A549 (cell line): Measurements from ENCODE around the gene COL17A1. TPM values are rescaled to one million over a fixed set of nuclear protein-coding genes. Genes with fewer than 3 reads are reported as not detected.

Source experiments
- ATAC-seq, 2 experiments: fragments of 200-7000 bp in 1 of 2; fragments of >200 bp in 1 of 2; cut with Nextera tagmentation in 1 of 2; cut with Tn5 transposase in 1 of 2; 3 replicates each; pipeline versions ENCODE4 v1.8.0 to v1.9.1; 2018 to 2020; ENCODE audit warnings: mild to moderate bottlenecking in 1 of 2, moderate library complexity in 1 of 2
- CTCF ChIA-PET: fragments of 300-600 bp; sonication (Branson Sonifier 250); formaldehyde crosslinking; extraction: SDS; loops from one replicate; lab custom pipeline; 2021; ENCODE audit warnings: antibody characterized with exemption, inconsistent platforms; lab: Yijun Ruan, JAX
- POLR2A ChIA-PET: fragments of 350-600 bp; formaldehyde crosslinking; extraction: SDS; loops from one replicate; lab custom pipeline; 2021; ENCODE audit warnings: antibody characterized with exemption, inconsistent platforms; lab: Yijun Ruan, JAX
- DNase-seq, 2 experiments: peaks; one replicate each; pipeline versions ENCODE4 v3.0.0 to v3.0.0-alpha.2; 2011 to 2016; ENCODE audit warnings: low read depth in 1 of 2, low spot score in 1 of 2
- FAIRE-seq: peaks from 2 replicates; lab custom pipeline; 2011; peaks lifted over from hg19 to GRCh38; lab: Jason Lieb, UNC
- H3K27ac ChIP-seq, 2 experiments: fragments of >200 bp; sonication (Bioruptor Twin); formaldehyde crosslinking; 3 replicates each; pipeline ENCODE4 v1.5.1; 2016 to 2017
- H3K4me1 ChIP-seq: fragments of >200 bp; sonication (Bioruptor Twin); formaldehyde crosslinking; 3 replicates; pipeline ENCODE4 v1.6.1; 2016
- H3K4me2 ChIP-seq: fragments of >200 bp; sonication (Bioruptor Twin); formaldehyde crosslinking; 3 replicates; pipeline ENCODE4 v1.6.1; 2016
- H3K4me3 ChIP-seq: fragments of >200 bp; sonication (Bioruptor Twin); formaldehyde crosslinking; 3 replicates; pipeline ENCODE4 v1.5.1; 2016
- H3K9me3 ChIP-seq: fragments of >200 bp; sonication (Bioruptor Twin); formaldehyde crosslinking; 3 replicates; pipeline ENCODE4 v1.6.1; 2016
- CBX2 ChIP-seq: fragments of 200-600 bp; sonication (generic); IDR thresholded peaks from 2 replicates; pipeline ENCODE4 v1.6.1; 2016; ENCODE audit warnings: low read depth, mild to moderate bottlenecking, borderline replicate concordance
- CHD4 ChIP-seq: fragments of 200-600 bp; sonication (generic); IDR thresholded peaks from 2 replicates; pipeline ENCODE4 v1.6.1; 2016; ENCODE audit warnings: antibody characterized with exemption, mild to moderate bottlenecking, borderline replicate concordance
- ESRRA ChIP-seq: fragments of 150-350 bp; IDR thresholded peaks from 2 replicates; pipeline ENCODE4 v1.6.1; 2014; ENCODE audit warnings: mild to moderate bottlenecking, low read length, borderline replicate concordance
- FOSB ChIP-seq: fragments of 250-450 bp; sonication (Bioruptor Pico); IDR thresholded peaks from 2 replicates; pipeline ENCODE4 v1.5.0; 2020; ENCODE audit warnings: mild to moderate bottlenecking, moderate library complexity
- FOXS1 ChIP-seq: fragments of 250-450 bp; sonication (Bioruptor Pico); IDR thresholded peaks from 2 replicates; pipeline ENCODE4 v1.5.0; 2020; ENCODE audit warnings: mild to moderate bottlenecking, moderate library complexity
- GATA3 ChIP-seq: IDR thresholded peaks from 2 replicates; pipeline ENCODE4 v1.6.1; 2012; ENCODE audit warnings: borderline replicate concordance
- HDAC2 ChIP-seq: fragments of 200-600 bp; sonication (generic); IDR thresholded peaks from 2 replicates; pipeline ENCODE4 v1.6.1; 2016
- HOXB13 ChIP-seq: fragments of 250-450 bp; sonication (Bioruptor Pico); IDR thresholded peaks from 2 replicates; pipeline ENCODE4 v1.5.0; 2020; ENCODE audit warnings: low read depth, mild to moderate bottlenecking, moderate library complexity
- HOXB5 ChIP-seq: fragments of 250-450 bp; sonication (Bioruptor Pico); IDR thresholded peaks from 2 replicates; pipeline ENCODE4 v1.5.0; 2020; ENCODE audit warnings: mild to moderate bottlenecking, moderate library complexity
- KDM5A ChIP-seq: fragments of 200-600 bp; sonication (generic); IDR thresholded peaks from 2 replicates; pipeline ENCODE4 v1.6.1; 2016; ENCODE audit warnings: antibody characterized with exemption, mild to moderate bottlenecking
- MAFK ChIP-seq: fragments of 450-650 bp; IDR thresholded peaks from 2 replicates; pipeline ENCODE4 v1.6.1; 2014; ENCODE audit not compliant: partially characterized antibody
- NFE2L2 ChIP-seq: fragments of 150-350 bp; conservative IDR thresholded peaks from 2 replicates; pipeline ENCODE4 v1.6.1; 2014; ENCODE audit warnings: low read length
- NR3C1 ChIP-seq: fragments of >200 bp; sonication (Bioruptor Twin); formaldehyde crosslinking; IDR thresholded peaks from 3 replicates; pipeline ENCODE4 v1.6.1; 2017
- PHF8 ChIP-seq: fragments of 200-600 bp; sonication (generic); IDR thresholded peaks from 2 replicates; pipeline ENCODE4 v1.6.1; 2016; ENCODE audit warnings: low read depth, mild to moderate bottlenecking, antibody characterized with exemption, moderate library complexity, borderline replicate concordance
- POLR2A ChIP-seq: IDR thresholded peaks from 2 replicates; pipeline ENCODE4 v1.6.1; 2012; ENCODE audit warnings: mild to moderate bottlenecking, low read length
- RARB ChIP-seq: fragments of 250-450 bp; sonication (Bioruptor Pico); IDR thresholded peaks from 2 replicates; pipeline ENCODE4 v1.8.0; 2021; ENCODE audit warnings: mild to moderate bottlenecking, moderate library complexity
- RCOR1 ChIP-seq: fragments of 150-350 bp; IDR thresholded peaks from 2 replicates; pipeline ENCODE4 v1.6.1; 2014; ENCODE audit warnings: antibody characterized with exemption, low read length, low read depth
- RFX5 ChIP-seq: fragments of 450-650 bp; IDR thresholded peaks from 2 replicates; pipeline ENCODE4 v1.7.1; 2014; ENCODE audit warnings: antibody characterized with exemption, mild to moderate bottlenecking, moderate library complexity
- SREBF2 ChIP-seq: fragments of 450-650 bp; IDR thresholded peaks from 2 replicates; pipeline ENCODE4 v1.6.1; 2014; ENCODE audit warnings: mild to moderate bottlenecking, moderate library complexity
- TFCP2L1 ChIP-seq: fragments of 250-450 bp; sonication (Bioruptor Pico); IDR thresholded peaks from 2 replicates; pipeline ENCODE4 v1.5.0; 2021; ENCODE audit warnings: mild to moderate bottlenecking
- WGBS: methylation state at CpG from one replicate; pipeline ENCODE4 v1.1.6; 2017; ENCODE audit errors: missing lambda C conversion rate; 5-methylcytosine and 5-hydroxymethylcytosine counted together
- polyA plus RNA-seq, 4 experiments: library from polyadenylated mRNA; depleted of rRNA in 3 of 4; stranded (reverse); fragments of >200 nt; fragmentation: RNase III in 1 of 4; extraction: RNeasy Plus Mini Kit Qiagen cat#74134 plus additional on column Dnase treatment in 1 of 4; gene quantifications; 2 replicates in 3 of 4; 3 replicates in 1 of 4; pipeline ENCODE4 v1.2.3, GENCODE V29; 2011 to 2017
- TF ChIP-seq, protein P1 (sequence below): fragments of 250-450 bp; sonication (Bioruptor Pico); IDR thresholded peaks from 2 replicates; pipeline ENCODE4 v1.5.0; 2021; ENCODE audit warnings: mild to moderate bottlenecking, moderate library complexity, borderline replicate concordance
- TF ChIP-seq, protein P2 (sequence below): fragments of 450-650 bp; IDR thresholded peaks from 2 replicates; pipeline ENCODE4 v1.6.1; 2014; ENCODE audit warnings: antibody characterized with exemption
- TF ChIP-seq, protein P3 (sequence below): IDR thresholded peaks from 2 replicates; pipeline ENCODE4 v1.6.1; 2012

COL17A1 gene
- polyA plus RNA-seq, 2 of the 4 experiments (the other 2 are of a cell fraction): 1.3 to 1.6 TPM

DNA sequence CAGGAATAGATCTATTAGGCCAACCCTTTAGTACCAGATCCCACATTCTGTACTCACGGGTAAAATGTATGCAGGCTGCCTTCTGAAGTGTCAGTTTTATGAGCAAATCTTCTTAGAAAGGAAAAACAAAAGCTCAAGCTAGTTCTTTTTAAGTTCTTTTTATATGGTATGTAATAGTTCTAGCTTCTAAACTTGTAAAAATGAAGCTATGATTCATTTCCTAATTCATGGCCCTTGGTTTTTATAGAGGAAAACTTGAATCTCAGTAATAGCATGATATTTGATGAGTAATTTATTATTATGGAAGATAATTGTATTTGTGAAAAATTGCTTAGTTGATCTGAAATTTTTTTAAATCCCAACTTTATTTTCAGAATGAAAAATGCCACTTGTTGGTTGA is 64.4 kb downstream of the COL17A1 start:
- DNase-seq (no peak), FAIRE-seq (no peak), ATAC-seq (no peak)
- Histone ChIP-seq H3K9me3 (no peaks in the 10 kb centered on the region), H3K4me1 (peaks cover 16% of the 10 kb centered on the region), H3K4me2 (no peak overlapping the region), H3K4me3 (no peak overlapping the region), H3K27ac (no peak overlapping the region)
- no peak for TF ChIP-seq FOSB (CRISPR knock-in tag)
- TF ChIP-seq SREBF2: no peak
- TF ChIP-seq PHF8: no peak
- no peak for TF ChIP-seq NR3C1
- TF ChIP-seq, protein P1, sequence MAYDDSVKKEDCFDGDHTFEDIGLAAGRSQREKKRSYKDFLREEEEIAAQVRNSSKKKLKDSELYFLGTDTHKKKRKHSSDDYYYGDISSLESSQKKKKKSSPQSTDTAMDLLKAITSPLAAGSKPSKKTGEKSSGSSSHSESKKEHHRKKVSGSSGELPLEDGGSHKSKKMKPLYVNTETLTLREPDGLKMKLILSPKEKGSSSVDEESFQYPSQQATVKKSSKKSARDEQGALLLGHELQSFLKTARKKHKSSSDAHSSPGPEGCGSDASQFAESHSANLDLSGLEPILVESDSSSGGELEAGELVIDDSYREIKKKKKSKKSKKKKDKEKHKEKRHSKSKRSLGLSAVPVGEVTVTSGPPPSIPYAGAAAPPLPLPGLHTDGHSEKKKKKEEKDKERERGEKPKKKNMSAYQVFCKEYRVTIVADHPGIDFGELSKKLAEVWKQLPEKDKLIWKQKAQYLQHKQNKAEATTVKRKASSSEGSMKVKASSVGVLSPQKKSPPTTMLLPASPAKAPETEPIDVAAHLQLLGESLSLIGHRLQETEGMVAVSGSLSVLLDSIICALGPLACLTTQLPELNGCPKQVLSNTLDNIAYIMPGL (CRISPR knock-in tag): no peak
- no peak for TF ChIP-seq RFX5
- no peak for TF ChIP-seq MAFK
- TF ChIP-seq RARB (CRISPR knock-in tag): no peak
- no peak for TF ChIP-seq TFCP2L1 (CRISPR knock-in tag)
- TF ChIP-seq POLR2A: no peak
- TF ChIP-seq HOXB13: no peak
- TF ChIP-seq GATA3: no peak
- no peak for TF ChIP-seq CBX2
- no peak for TF ChIP-seq FOXS1 (CRISPR knock-in tag)
- no peak for TF ChIP-seq ESRRA
- TF ChIP-seq CHD4: no peak
- CTCF ChIA-PET: interaction anchor here (0.7 to 2.2 kb wide), 5 partner anchors 9 to 133 kb away, joined by 3 to 7 read pairs (median 4); partner anchors contain the start of gene SFR1
- POLR2A ChIA-PET: no interaction called here
- WGBS: 86% methylated on average over 1 of the region's 1 CpG

DNA sequence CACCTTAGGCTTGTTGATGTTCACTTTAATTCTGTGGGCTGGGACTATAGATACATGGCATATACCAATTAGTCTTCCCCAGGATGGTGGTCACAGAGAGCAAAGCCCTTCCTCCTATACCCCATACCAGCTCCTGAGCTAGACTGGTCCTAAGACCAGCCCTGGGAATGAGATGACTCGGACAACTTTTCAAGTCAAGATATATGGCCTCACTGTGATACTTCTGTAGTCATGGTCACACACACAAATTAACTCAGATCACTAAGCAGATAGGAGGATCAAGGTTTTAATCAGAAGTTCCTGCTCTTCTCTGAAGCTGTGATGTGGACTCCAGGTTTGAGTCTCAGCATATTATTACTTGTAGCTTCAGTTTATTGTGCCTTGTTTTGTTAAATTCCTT is 65.7 kb downstream of the COL17A1 start:
- peak; percentile 13 for FAIRE-seq
- WGBS: 100% methylated on average over 1 of the region's 1 CpG

DNA sequence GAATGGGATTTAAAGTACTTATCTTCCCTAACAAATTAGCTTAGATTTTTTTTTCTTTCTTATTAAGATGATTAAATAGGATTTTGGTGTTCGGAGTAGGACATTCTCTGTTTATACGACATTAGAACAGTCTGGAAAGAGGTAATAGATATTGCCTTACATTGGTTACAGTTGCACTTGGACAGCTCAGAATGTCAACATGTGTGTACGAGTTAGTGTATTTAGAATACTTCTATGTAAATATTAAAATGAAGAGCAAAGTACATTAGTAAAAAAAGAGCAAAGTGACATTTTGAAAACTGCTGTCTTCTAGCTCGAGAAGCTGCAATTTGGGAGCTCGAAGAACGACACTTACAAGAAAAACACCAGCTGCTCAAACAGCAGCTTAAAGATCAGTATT is 67.2 kb downstream of the COL17A1 start:
- Histone ChIP-seq H3K4me2 (no peak overlapping the region), H3K9me3 (no peaks in the 10 kb centered on the region), H3K4me3 (no peak overlapping the region), H3K4me1 (peaks cover 13% of the 10 kb centered on the region), H3K27ac (no peak overlapping the region)
- no peak for TF ChIP-seq HDAC2
- no peak for TF ChIP-seq HOXB5 (CRISPR knock-in tag)
- peak; percentile 32 for FAIRE-seq
- POLR2A ChIA-PET: interaction anchor here (0.7 kb wide), 1 partner anchor 103 kb away, joined by 3 read pairs; the partner anchor contains the start of gene SFR1
- DNase-seq: no peak
- no peak for ATAC-seq
- CTCF ChIA-PET: interaction anchor here (0.6 to 2.4 kb wide), 11 partner anchors 10 to 331 kb away, joined by 3 to 7 read pairs (median 3); partner anchors contain the start of genes CFAP43 and SFR1
- 80% methylated on average over 6 of the region's 6 CpGs for WGBS

More for the DNA sequence above, 65.7 kb downstream of the COL17A1 start:
- no peak overlapping the region for H3K27ac ChIP-seq
- TF ChIP-seq, protein P2, sequence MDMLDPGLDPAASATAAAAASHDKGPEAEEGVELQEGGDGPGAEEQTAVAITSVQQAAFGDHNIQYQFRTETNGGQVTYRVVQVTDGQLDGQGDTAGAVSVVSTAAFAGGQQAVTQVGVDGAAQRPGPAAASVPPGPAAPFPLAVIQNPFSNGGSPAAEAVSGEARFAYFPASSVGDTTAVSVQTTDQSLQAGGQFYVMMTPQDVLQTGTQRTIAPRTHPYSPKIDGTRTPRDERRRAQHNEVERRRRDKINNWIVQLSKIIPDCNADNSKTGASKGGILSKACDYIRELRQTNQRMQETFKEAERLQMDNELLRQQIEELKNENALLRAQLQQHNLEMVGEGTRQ: no peak
- TF ChIP-seq KDM5A (no peak), TFCP2L1 (CRISPR knock-in tag) (no peak), RCOR1 (no peak), NFE2L2 (no peak)
- TF ChIP-seq, protein P3, sequence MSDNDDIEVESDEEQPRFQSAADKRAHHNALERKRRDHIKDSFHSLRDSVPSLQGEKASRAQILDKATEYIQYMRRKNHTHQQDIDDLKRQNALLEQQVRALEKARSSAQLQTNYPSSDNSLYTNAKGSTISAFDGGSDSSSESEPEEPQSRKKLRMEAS: no peak
- no peak overlapping the region for H3K4me3 ChIP-seq
- H3K4me1 ChIP-seq: peaks cover 13% of the 10 kb centered on the region
- no peak for DNase-seq
- no peak; a peak in 1 of 6 replicates for ATAC-seq
- no peaks in the 10 kb centered on the region for H3K9me3 ChIP-seq
- H3K4me2 ChIP-seq: no peak overlapping the region
- ChIA-PET POLR2A (no interaction called here), CTCF (interaction anchor here (0.9 to 2.2 kb wide), 2 partner anchors 13 to 26 kb away, joined by 3 to 7 read pairs; no protein-coding TSS in a partner anchor)
